SK-N-SH treated with all-trans-retinoic acid at 6 μM for 48 hours (cell line): ENCODE results near the gene VAPA.

ENCODE experiments used
- CSDC2 ChIP-seq: fragments of 250-450 bp; sonication (Bioruptor Pico); IDR thresholded peaks from 2 replicates; pipeline ENCODE4 v1.5.0; 2020; ENCODE audit warnings: mild to moderate bottlenecking, moderate library complexity
- RARB ChIP-seq: fragments of 250-450 bp; sonication (Bioruptor Pico); IDR thresholded peaks from 2 replicates; pipeline ENCODE4 v1.8.0; 2021; ENCODE audit warnings: mild to moderate bottlenecking, moderate library complexity
- TF ChIP-seq, protein P1 (sequence below): fragments of 250-450 bp; sonication (Bioruptor Pico); IDR thresholded peaks from 2 replicates; pipeline ENCODE4 v1.5.1; 2021; ENCODE audit warnings: mild to moderate bottlenecking, moderate library complexity
- TF ChIP-seq, protein P2 (sequence below): fragments of 250-450 bp; sonication (Bioruptor Pico); IDR thresholded peaks from 2 replicates; pipeline ENCODE4 v1.5.0; 2020; ENCODE audit warnings: mild to moderate bottlenecking, moderate library complexity
- TF ChIP-seq, protein P3 (sequence below): fragments of 250-450 bp; sonication (Bioruptor Pico); IDR thresholded peaks from 2 replicates; pipeline ENCODE4 v1.8.0; 2020; ENCODE audit warnings: mild to moderate bottlenecking, moderate library complexity, borderline replicate concordance

DNA sequence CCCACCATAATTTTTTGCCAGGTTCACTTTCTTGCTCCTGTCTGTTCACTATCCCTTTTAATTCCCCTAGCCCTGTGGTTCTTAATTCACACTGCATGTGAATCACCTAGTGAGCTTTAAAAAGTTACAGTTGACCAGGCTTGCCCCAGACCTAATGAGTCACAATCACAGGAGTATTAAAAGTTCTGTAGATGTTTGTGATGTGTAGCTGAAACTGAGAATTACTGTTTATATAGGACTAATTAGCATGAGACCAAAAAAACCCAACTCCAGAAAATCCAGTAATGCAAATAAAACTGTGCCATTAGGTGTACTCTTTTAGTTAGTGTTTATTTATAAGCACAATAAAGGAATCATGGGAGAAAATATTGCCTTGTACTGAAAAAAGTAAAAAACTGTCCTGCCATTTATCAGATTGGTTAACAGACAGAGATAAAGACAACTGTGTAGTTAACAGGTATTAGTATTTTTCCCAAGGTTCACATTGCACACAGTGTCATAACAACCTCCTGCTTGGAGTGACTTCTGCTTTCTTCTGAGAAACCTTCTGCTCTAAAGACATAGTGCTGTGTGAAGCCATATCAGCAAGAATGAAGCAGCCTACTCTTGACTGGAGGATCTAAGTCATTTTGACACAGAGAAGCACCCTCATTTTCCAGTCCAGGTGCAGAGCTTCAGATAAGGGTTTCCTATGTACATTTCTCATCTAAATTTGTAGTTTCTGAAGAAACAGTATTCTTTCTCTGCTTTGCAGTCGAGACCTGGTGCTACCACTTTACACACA lies 39.0 kb downstream of the VAPA start:
- no peak for TF ChIP-seq RARB (CRISPR knock-in tag)
- TF ChIP-seq, protein P1, sequence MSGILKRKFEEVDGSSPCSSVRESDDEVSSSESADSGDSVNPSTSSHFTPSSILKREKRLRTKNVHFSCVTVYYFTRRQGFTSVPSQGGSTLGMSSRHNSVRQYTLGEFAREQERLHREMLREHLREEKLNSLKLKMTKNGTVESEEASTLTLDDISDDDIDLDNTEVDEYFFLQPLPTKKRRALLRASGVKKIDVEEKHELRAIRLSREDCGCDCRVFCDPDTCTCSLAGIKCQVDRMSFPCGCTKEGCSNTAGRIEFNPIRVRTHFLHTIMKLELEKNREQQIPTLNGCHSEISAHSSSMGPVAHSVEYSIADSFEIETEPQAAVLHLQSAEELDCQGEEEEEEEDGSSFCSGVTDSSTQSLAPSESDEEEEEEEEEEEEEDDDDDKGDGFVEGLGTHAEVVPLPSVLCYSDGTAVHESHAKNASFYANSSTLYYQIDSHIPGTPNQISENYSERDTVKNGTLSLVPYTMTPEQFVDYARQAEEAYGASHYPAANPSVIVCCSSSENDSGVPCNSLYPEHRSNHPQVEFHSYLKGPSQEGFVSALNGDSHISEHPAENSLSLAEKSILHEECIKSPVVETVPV (CRISPR knock-in tag), result no peak
- TF ChIP-seq, protein P2, sequence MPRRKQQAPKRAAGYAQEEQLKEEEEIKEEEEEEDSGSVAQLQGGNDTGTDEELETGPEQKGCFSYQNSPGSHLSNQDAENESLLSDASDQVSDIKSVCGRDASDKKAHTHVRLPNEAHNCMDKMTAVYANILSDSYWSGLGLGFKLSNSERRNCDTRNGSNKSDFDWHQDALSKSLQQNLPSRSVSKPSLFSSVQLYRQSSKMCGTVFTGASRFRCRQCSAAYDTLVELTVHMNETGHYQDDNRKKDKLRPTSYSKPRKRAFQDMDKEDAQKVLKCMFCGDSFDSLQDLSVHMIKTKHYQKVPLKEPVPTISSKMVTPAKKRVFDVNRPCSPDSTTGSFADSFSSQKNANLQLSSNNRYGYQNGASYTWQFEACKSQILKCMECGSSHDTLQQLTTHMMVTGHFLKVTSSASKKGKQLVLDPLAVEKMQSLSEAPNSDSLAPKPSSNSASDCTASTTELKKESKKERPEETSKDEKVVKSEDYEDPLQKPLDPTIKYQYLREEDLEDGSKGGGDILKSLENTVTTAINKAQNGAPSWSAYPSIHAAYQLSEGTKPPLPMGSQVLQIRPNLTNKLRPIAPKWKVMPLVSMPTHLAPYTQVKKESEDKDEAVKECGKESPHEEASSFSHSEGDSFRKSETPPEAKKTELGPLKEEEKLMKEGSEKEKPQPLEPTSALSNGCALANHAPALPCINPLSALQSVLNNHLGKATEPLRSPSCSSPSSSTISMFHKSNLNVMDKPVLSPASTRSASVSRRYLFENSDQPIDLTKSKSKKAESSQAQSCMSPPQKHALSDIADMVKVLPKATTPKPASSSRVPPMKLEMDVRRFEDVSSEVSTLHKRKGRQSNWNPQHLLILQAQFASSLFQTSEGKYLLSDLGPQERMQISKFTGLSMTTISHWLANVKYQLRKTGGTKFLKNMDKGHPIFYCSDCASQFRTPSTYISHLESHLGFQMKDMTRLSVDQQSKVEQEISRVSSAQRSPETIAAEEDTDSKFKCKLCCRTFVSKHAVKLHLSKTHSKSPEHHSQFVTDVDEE (CRISPR knock-in tag), result no peak
- no peak for TF ChIP-seq CSDC2 (CRISPR knock-in tag)
- TF ChIP-seq, protein P3, sequence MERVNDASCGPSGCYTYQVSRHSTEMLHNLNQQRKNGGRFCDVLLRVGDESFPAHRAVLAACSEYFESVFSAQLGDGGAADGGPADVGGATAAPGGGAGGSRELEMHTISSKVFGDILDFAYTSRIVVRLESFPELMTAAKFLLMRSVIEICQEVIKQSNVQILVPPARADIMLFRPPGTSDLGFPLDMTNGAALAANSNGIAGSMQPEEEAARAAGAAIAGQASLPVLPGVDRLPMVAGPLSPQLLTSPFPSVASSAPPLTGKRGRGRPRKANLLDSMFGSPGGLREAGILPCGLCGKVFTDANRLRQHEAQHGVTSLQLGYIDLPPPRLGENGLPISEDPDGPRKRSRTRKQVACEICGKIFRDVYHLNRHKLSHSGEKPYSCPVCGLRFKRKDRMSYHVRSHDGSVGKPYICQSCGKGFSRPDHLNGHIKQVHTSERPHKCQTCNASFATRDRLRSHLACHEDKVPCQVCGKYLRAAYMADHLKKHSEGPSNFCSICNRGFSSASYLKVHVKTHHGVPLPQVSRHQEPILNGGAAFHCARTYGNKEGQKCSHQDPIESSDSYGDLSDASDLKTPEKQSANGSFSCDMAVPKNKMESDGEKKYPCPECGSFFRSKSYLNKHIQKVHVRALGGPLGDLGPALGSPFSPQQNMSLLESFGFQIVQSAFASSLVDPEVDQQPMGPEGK (CRISPR knock-in tag), result no peak
